DMS79 treated with DMSO at 0.1 percent for 48 hours (cell line): ENCODE measurements around the gene PKNOX1.
"Not testable (repeated sequence)": the region's sequence is repeated elsewhere in the genome, so short reads cannot be mapped to it uniquely, and the experiment has no call there.

ENCODE experiments used
- DNase-seq: peaks from one replicate; lab custom pipeline; 2025; lab: John Stamatoyannopoulos, UW

The PKNOX1 gene

GRCh38 chr21:43053112-43053511 is 78.8 kb downstream of the PKNOX1 start:
- not testable (repeated sequence) for DNase-seq

DNA sequence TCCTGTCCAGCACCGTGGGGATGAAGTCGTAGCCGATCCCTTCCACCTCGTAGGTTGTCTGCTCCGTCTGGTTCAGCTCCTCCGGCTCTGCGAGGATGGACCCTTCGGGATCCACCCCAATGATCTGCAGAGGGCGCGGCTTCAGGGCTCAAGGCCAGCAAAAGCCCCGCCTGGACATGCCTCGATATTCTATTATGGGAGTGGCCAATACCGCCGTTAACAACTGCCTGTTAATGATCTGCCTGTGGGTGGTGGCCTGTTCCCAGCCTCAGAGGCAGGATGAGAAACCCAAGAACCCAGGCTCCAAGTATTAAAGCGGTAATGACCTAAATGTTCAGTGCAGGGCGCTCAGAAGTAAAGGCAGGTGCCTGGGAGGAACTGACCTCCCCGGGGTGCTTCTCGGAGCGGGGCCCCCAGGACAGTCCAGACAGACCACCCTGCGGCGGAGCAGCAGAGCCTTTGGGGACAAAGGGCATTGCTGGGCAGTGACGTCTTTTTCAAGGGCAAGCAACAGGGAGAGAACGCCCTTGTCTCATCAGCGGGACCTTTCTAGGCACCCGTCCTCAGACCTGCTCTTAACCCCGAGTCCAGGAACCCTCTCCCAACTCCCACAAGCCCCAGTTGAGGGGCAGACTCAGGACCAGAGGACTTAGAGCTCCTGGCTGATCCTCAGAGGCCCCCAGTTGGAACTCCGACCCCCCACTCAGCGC is 88.7 kb downstream of the PKNOX1 start:
- DNase-seq = not testable (repeated sequence)

- DNase-seq = not testable (repeated sequence)
These were observed 90.0 kb downstream of the PKNOX1 start for GRCh38 chr21:43064265-43064917.

GRCh38 chr21:43065991-43066390 is 91.6 kb downstream of the PKNOX1 start:
- not testable (repeated sequence) for DNase-seq

- DNase-seq = not testable (repeated sequence)
These were observed 92.3 kb downstream of the PKNOX1 start for GRCh38 chr21:43066690-43067089.

GRCh38 chr21:43068065-43068464 is 93.7 kb downstream of the PKNOX1 start:
- DNase-seq = not testable (repeated sequence)

DNA sequence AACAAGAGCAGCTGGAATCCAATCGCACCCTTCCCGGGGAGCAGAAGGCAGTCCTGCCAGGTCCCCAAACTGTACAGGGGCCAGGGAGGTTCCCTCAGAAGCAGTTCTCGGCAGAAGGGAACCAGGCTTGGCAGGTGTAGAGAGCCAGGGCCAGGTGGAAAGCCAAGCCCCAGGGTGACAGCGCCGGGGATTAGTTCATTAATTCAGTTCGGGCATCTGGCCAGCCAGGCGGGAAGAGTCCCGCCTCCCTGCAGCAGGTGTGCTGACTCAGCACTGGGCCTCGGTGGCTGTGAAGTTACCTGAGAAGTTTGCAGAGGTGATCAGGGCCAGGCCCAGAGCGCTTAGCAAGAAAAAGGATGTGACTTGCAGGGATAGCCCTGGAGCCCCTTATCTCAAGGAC is 95.3 kb downstream of the PKNOX1 start:
- DNase-seq = not testable (repeated sequence)

GRCh38 chr21:43072742-43073141 is 98.4 kb downstream of the PKNOX1 start:
- not testable (repeated sequence) for DNase-seq

GRCh38 chr21:43074401-43075169 is 100.2 kb downstream of the PKNOX1 start:
- not testable (repeated sequence) for DNase-seq

DNA sequence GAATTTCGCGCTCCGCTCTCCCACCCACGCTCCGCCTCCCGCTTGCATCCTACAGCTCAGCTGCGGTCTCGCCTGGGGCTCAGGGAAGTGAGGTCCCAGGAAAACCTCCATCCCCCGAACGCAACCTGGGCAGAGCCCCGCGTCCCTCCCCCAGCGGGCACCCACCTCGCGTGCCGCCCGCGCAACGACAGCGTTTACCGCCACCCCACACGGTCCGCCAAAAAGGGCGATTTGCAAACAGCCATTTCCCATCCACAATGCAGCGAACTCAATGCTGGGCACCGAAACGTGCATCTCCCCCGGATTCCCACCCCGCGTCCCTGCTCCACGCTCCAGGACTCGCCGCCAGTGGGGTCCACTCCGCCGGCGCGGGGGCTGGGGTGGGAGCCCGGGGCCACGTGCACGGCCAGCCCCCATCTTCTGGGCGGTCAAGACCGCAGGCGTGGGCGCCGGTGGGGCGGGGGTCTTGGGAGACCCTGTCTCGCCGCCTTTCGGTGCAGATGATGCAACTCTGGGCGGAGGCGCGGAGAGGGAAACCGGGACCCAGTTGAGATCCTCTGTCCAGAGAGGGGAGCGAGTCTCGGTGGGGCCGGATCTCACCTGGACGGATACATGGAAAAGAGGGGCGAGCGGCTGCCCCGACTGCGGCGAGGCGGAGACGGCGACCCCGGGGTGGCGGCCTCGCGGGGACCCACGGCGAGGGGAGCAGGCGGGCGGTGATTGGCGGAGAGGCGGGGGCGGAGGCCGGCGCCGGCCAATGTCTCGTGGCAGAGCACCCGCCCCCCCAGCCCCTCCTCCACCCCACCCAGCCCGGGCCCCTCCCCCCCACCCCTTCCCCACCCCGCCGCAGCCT is 101.0 kb downstream of the PKNOX1 start, which contains the start of gene CBS:
CBS (minus strand) TSS at position 666 of the 853 bp plus-strand sequence. CDS start 3,642 bp downstream, outside the sequence.
- DNase-seq = not testable (repeated sequence)

GRCh38 chr21:43076023-43076637 is 101.8 kb downstream of the PKNOX1 start:
- not testable (repeated sequence) for DNase-seq

- DNase-seq = not testable (repeated sequence)
These were observed 102.3 kb downstream of the PKNOX1 start for GRCh38 chr21:43076643-43077042.

- not testable (repeated sequence) for DNase-seq
These were observed 108.4 kb downstream of the PKNOX1 start for GRCh38 chr21:43082587-43083300.
